Stimulated activated CD8-positive, alpha-beta memory T cell treated with anti-CD3 and anti-CD28 coated beads, Interleukin-12 subunit alpha, Interleukin-12 subunit beta, amount 100 ng/mL, for 4 hours (primary cell): Measurements from ENCODE around the gene MAX.
"Not testable (repeated sequence)": the region's sequence is repeated elsewhere in the genome, so short reads cannot be mapped to it uniquely, and the experiment has no call there.

Experiments
- DNase-seq: peaks from one replicate; pipeline ENCODE4 v3.0.0-alpha.2; 2020; ENCODE audit warnings: low read depth

The MAX gene

DNA sequence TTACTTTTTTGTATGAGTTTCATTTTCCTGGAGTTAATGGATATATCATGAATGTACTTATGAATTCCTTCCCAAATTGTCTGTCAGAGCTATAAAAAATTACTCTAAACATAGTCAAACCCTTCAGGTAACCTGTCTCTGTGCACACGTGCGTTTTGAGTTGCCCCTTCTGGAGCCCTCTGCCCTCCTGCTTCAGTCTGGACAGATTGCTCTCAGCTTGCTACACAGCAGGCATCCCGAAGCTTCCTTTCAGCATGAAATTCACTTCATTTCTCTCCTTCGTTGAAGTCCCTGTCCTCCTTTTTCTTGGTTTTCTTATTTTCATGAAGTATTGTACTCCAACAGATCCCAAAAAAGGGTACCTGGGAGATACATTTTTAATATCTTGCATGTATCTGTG lies 68.3 kb downstream of the MAX start:
- DNase-seq: no peak

DNA sequence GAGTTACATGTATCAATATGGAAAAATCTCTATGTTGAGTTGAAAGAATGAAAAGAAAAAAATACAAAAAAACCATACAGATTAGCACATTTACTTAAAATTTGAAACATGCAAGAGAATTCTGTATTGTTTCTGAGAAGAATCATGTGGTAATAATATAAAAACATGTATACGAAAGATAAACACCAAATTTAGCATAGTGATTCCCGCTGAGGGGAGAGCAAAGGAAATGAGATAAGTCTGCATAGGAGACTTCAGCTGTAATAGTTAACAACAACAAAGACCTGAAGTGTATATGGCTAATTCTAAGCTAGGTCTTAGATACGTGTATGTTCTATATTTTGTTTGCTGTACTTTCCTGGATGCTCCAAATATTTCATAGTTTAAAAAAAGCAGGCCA lies 69.1 kb downstream of the MAX start:
- no peak for DNase-seq

DNA sequence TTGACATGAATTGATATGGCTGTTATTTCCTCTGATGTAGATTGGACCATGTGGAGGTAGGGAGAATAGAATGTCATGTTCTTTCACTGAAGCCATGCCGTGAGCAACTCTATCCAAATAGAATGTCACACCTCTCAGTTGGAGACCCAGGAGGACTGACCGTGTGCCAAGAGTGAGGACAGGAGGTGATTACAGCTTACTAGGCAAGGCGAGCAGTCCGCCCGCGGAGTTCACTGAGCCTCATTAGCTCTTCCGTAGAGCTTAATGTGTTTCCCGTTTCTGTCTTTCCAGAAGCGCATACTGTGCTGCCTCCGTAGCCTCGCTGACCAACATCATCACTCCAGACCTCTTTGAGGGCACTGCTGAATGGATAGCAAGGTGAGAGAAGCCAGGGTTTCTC lies 70.0 kb downstream of the MAX start:
- no peak for DNase-seq

DNA sequence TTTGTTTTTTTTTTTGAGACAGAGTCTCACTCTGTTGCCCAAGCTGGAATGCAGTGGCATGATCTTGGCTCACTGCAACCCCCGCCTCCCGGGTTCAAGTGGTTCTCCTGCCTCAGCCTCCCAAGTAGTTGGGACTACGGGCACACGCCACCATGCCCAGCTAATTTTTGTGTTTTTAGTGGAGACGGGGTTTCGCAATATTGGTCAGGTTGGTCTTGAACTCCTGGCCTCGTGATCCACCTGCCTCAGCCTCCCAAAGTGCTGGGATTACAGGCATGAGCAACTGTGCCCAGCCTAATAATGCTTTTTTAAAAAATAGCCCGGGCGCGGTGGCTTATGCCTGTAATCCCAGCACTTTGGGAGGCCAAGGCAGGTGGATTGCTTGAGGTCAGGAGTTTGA lies 71.0 kb downstream of the MAX start:
- DNase-seq: not testable (repeated sequence)

DNA sequence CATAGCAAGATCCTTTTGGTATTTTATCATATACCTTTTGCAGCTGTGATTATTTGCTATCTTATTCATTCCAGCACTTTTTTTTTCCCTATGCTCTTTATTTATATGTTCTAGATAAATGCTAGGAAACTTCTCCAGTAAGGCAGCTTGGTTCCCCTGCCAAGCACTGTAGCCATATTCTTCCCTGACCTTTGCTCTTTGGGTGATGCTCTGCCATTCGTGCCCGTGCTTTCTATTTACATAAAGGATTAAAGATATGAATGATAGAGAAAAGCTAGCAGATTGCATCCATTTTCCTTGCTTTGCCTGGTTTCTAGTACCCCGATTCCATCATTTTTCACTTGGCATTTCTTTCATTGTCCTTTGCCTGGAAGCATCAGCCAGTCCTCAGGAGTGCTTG lies 73.4 kb downstream of the MAX start:
- DNase-seq: no peak

DNA sequence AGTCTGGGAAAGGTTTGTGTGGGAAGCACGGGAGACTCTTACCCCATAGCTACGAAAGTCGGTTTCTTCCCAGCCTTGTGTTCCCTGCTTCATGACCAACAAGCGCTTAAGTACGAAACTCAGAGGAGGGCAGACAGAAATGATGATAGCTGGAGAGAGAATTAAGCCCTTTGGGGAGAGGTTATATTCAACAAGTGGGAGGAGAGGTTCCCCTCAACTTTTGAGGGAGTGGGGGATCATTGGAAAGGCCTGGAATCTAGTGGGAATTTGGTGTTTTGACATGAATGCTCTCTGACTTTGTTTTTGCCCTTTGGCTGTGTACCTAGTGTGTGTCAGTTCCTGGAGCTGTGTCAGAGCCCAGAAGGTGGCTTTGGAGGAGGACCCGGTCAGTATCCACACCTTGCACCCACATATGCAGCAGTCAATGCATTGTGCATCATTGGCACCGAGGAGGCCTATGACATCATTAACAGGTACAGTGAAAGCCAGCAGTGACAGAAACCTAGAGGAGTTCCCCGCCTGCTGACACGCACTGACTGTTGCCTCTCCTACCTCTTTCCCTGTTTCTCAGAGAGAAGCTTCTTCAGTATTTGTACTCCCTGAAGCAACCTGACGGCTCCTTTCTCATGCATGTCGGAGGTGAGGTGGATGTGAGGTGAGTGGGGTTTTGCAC lies 75.1 kb downstream of the MAX start:
- DNase-seq: no peak

DNA sequence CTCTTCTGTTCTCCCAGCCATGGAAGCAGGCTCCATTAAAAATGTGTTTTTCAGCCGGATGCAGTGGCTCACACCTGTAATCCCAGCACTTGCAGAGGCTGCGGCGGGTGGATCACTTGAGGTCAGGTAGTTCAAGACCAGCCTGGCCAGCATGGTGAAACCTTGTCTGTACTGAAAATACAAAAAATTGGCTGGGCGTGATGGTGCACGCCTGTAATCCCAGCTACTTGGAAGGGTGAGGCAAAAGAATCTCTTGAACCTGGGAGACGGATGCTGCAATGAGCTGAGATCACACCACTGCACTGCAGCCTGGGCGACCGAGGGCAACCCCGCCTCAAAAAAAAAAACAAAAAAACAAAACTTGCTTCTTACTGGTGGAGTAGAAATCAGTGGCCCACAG lies 75.8 kb downstream of the MAX start:
- DNase-seq: no peak

DNA sequence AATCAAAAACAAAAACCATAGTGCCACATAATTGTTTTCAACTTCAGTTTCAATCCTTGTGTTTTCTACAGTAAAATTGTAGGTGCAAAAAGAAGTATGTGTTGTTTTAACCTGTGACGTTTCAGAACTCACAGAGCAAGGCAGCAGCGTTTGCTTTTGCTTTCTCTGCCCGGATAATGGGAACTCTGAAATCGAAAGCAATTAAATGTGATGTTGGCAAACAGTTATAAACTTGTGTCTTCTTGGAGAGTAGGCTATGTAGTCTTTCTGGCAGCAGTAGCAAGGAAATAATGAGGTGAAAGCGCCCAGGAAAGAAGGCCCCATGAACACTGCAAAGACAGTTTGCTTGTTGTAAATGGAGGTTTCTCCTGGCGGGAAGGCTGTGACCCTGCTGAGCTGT lies 76.5 kb downstream of the MAX start:
- no peak for DNase-seq
